WTC11 (cell line): Measurements from ENCODE around the gene LSR. TPM values are rescaled to one million over a fixed set of nuclear protein-coding genes. Genes with fewer than 3 reads are reported as not detected.

Experiments used
- ATAC-seq: fragments of 200-7000 bp; cut with Tn5 transposase; 2 replicates; pipeline ENCODE4 v1.10.0; 2021; ENCODE audit warnings: mild to moderate bottlenecking, moderate library complexity
- CTCF ChIA-PET: fragments of 300-600 bp; sonication (Branson Sonifier 250); formaldehyde crosslinking; loops from one replicate; lab custom pipeline; 2021; ENCODE audit warnings: antibody characterized with exemption; lab: Charles Lee
- POLR2A ChIA-PET: fragments of 350-600 bp; sonication (Branson Sonifier 250); formaldehyde crosslinking; loops from one replicate; lab custom pipeline; 2021; ENCODE audit warnings: antibody characterized with exemption; lab: Charles Lee
- DNase-seq: peaks from one replicate; pipeline ENCODE4 v3.0.0; 2021; ENCODE audit warnings: low spot score
- H3K27ac Mint-ChIP-seq: 2 replicates; pipeline ENCODE4 v1.8.0; 2021; ENCODE audit warnings: mixed read lengths
- H3K27me3 Mint-ChIP-seq: 2 replicates; pipeline ENCODE4 v1.8.0; 2021; ENCODE audit warnings: low read depth, mild to moderate bottlenecking, moderate library complexity, mixed read lengths
- H3K36me3 Mint-ChIP-seq: 2 replicates; pipeline ENCODE4 v1.8.0; 2021; ENCODE audit warnings: mixed read lengths
- H3K4me1 Mint-ChIP-seq: 2 replicates; pipeline ENCODE4 v1.8.0; 2022; ENCODE audit warnings: mixed read lengths
- H3K4me3 Mint-ChIP-seq: 2 replicates; pipeline ENCODE4 v1.8.0; 2021; ENCODE audit warnings: mild to moderate bottlenecking, moderate library complexity, mixed read lengths
- H3K9me3 Mint-ChIP-seq: 2 replicates; pipeline ENCODE4 v1.8.0; 2021; ENCODE audit warnings: mixed read lengths
- ATF1 ChIP-seq: sonication (generic); formaldehyde crosslinking; IDR thresholded peaks from 2 replicates; pipeline ENCODE4 v1.8.1; 2023; ENCODE audit warnings: mild to moderate bottlenecking, moderate library complexity, missing genetic modification reagents
- CBFB ChIP-seq: sonication (generic); formaldehyde crosslinking; IDR thresholded peaks from 2 replicates; pipeline ENCODE4 v1.8.1; 2022; ENCODE audit warnings: mild to moderate bottlenecking, low read depth, missing genetic modification reagents
- FOXJ3 ChIP-seq: sonication (generic); formaldehyde crosslinking; IDR thresholded peaks from 2 replicates; pipeline ENCODE4 v1.9.0; 2021; ENCODE audit warnings: missing genetic modification reagents, mild to moderate bottlenecking, borderline replicate concordance
- FOXK1 ChIP-seq: sonication (generic); formaldehyde crosslinking; IDR thresholded peaks from 2 replicates; pipeline ENCODE4 v1.8.0; 2022; ENCODE audit warnings: mild to moderate bottlenecking, moderate library complexity, missing genetic modification reagents
- GRHL2 ChIP-seq: fragments of 250-450 bp; sonication (Bioruptor Pico); IDR thresholded peaks from 2 replicates; pipeline ENCODE4 v1.8.0; 2022; ENCODE audit warnings: mild to moderate bottlenecking, moderate library complexity; ENCODE audit not compliant: insufficient replicate concordance, severe bottlenecking
- GTF2I ChIP-seq: fragments of 250-450 bp; sonication (Bioruptor Pico); conservative IDR thresholded peaks from 2 replicates; pipeline ENCODE4 v1.4.0; 2021; ENCODE audit warnings: mild to moderate bottlenecking
- KAT7 ChIP-seq: sonication (generic); formaldehyde crosslinking; IDR thresholded peaks from 2 replicates; pipeline ENCODE4 v1.8.1; 2023; ENCODE audit warnings: missing genetic modification reagents, mild to moderate bottlenecking, borderline replicate concordance
- NFATC4 ChIP-seq: fragments of 250-450 bp; sonication (Bioruptor Pico); IDR thresholded peaks from 2 replicates; pipeline ENCODE4 v1.9.0; 2021; ENCODE audit warnings: mild to moderate bottlenecking
- NR2C2 ChIP-seq: sonication (generic); formaldehyde crosslinking; IDR thresholded peaks from 2 replicates; pipeline ENCODE4 v1.8.0; 2022; ENCODE audit warnings: mild to moderate bottlenecking, missing genetic modification reagents
- SP1 ChIP-seq: sonication (generic); formaldehyde crosslinking; conservative IDR thresholded peaks from 2 replicates; pipeline ENCODE4 v1.8.1; 2022; ENCODE audit warnings: missing genetic modification reagents
- TCF7 ChIP-seq: sonication (generic); formaldehyde crosslinking; IDR thresholded peaks from 2 replicates; pipeline ENCODE4 v1.8.0; 2022; ENCODE audit warnings: mild to moderate bottlenecking, low read depth, missing genetic modification reagents, moderate library complexity
- ZNF138 ChIP-seq: sonication (generic); formaldehyde crosslinking; conservative IDR thresholded peaks from 2 replicates; pipeline ENCODE4 v1.8.1; 2022; ENCODE audit warnings: mild to moderate bottlenecking, moderate library complexity, missing genetic modification reagents
- ZNF219 ChIP-seq: sonication (generic); formaldehyde crosslinking; IDR thresholded peaks from 2 replicates; pipeline ENCODE4 v1.8.0; 2023; ENCODE audit warnings: missing genetic modification reagents, mild to moderate bottlenecking, borderline replicate concordance
- ZNF416 ChIP-seq: fragments of 250-450 bp; sonication (Bioruptor Pico); IDR thresholded peaks from 2 replicates; pipeline ENCODE4 v1.9.0; 2021; ENCODE audit warnings: mild to moderate bottlenecking, inconsistent platforms
- ZNF671 ChIP-seq: fragments of 250-450 bp; sonication (Bioruptor Pico); IDR thresholded peaks from 2 replicates; pipeline ENCODE4 v1.8.0; 2021; ENCODE audit warnings: mild to moderate bottlenecking
- total RNA-seq: library from RNA; stranded (reverse); gene quantifications from 3 replicates; pipeline ENCODE4 v1.2.3, GENCODE V29; 2021
- TF ChIP-seq, protein P1 (sequence below): sonication (generic); formaldehyde crosslinking; IDR thresholded peaks from 2 replicates; pipeline ENCODE4 v1.8.1; 2023; ENCODE audit warnings: mild to moderate bottlenecking, missing genetic modification reagents, borderline replicate concordance
- TF ChIP-seq, protein P2 (sequence below): sonication (generic); formaldehyde crosslinking; IDR thresholded peaks from 2 replicates; pipeline ENCODE4 v1.8.1; 2022; ENCODE audit warnings: mild to moderate bottlenecking, moderate library complexity, missing genetic modification reagents
- TF ChIP-seq, protein P3 (sequence below): fragments of 250-450 bp; sonication (Bioruptor Pico); IDR thresholded peaks from 2 replicates; pipeline ENCODE4 v1.9.0; 2021; ENCODE audit warnings: mild to moderate bottlenecking
- TF ChIP-seq, protein P4 (sequence below): fragments of 250-450 bp; sonication (Bioruptor Pico); IDR thresholded peaks from 2 replicates; pipeline ENCODE4 v2.1.2; 2022; ENCODE audit warnings: mild to moderate bottlenecking, moderate library complexity
- TF ChIP-seq, protein P5 (sequence below): fragments of 250-450 bp; sonication (Bioruptor Pico); IDR thresholded peaks from 2 replicates; pipeline ENCODE4 v1.9.0; 2021; ENCODE audit warnings: mild to moderate bottlenecking, borderline replicate concordance

Gene LSR
- total RNA-seq, 1 experiment from 2014 or later: 130 TPM

DNA sequence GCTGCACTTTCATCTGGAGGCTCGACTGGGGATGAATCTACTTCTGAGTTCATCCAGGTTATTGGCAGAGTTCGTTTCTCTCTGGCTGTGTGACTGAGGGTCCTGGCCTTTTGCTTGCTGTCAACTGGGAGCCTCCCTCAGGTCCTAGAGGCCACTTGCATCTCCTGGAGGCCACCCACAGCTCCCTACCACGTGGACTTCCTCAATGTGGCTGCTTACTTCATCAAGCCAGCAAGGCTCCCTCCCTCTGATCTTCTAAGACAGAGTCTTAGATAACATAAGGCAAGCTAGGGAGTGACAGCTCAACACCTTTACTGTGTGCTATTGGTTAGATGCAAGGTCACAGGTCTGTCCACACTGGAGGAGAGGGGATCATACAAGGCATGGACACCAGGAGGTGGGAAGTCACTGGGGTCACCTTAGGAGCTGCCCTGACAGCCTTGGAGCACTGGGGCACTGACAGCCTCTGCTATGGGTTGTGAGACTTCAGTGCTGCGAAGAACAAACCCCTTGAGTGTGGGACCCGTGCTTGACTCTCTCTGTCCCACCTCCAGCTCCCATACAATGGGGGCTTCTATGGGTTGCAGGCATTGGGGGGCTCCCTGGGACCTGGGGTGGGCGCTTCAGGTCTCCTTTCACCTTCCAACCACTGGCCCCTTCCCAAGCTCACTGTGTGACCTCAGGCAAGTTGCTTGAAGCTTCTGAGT lies 25.6 kb upstream of the LSR start:
- CTCF ChIA-PET: interaction anchor here (1.0 kb wide), 1 partner anchor 81 kb away, joined by 4 read pairs; no protein-coding TSS in a partner anchor
- H3K27ac Mint-ChIP-seq: no peak overlapping the region
- H3K4me3 Mint-ChIP-seq: no peak overlapping the region
- ATAC-seq: no peak
- H3K9me3 Mint-ChIP-seq: peaks cover 31% of the 10 kb centered on the region
- TF ChIP-seq, protein P1, sequence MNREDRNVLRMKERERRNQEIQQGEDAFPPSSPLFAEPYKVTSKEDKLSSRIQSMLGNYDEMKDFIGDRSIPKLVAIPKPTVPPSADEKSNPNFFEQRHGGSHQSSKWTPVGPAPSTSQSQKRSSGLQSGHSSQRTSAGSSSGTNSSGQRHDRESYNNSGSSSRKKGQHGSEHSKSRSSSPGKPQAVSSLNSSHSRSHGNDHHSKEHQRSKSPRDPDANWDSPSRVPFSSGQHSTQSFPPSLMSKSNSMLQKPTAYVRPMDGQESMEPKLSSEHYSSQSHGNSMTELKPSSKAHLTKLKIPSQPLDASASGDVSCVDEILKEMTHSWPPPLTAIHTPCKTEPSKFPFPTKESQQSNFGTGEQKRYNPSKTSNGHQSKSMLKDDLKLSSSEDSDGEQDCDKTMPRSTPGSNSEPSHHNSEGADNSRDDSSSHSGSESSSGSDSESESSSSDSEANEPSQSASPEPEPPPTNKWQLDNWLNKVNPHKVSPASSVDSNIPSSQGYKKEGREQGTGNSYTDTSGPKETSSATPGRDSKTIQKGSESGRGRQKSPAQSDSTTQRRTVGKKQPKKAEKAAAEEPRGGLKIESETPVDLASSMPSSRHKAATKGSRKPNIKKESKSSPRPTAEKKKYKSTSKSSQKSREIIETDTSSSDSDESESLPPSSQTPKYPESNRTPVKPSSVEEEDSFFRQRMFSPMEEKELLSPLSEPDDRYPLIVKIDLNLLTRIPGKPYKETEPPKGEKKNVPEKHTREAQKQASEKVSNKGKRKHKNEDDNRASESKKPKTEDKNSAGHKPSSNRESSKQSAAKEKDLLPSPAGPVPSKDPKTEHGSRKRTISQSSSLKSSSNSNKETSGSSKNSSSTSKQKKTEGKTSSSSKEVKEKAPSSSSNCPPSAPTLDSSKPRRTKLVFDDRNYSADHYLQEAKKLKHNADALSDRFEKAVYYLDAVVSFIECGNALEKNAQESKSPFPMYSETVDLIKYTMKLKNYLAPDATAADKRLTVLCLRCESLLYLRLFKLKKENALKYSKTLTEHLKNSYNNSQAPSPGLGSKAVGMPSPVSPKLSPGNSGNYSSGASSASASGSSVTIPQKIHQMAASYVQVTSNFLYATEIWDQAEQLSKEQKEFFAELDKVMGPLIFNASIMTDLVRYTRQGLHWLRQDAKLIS (CRISPR knock-in tag): no peak
- no peak for TF ChIP-seq NFATC4 (CRISPR knock-in tag)
- no peak for TF ChIP-seq FOXK1 (CRISPR knock-in tag)
- TF ChIP-seq, protein P2, sequence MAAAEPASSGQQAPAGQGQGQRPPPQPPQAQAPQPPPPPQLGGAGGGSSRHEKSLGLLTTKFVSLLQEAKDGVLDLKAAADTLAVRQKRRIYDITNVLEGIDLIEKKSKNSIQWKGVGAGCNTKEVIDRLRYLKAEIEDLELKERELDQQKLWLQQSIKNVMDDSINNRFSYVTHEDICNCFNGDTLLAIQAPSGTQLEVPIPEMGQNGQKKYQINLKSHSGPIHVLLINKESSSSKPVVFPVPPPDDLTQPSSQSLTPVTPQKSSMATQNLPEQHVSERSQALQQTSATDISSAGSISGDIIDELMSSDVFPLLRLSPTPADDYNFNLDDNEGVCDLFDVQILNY: no peak
- TF ChIP-seq ZNF138 (CRISPR knock-in tag): no peak
- no peak for TF ChIP-seq ZNF219 (CRISPR knock-in tag)
- TF ChIP-seq, protein P3, sequence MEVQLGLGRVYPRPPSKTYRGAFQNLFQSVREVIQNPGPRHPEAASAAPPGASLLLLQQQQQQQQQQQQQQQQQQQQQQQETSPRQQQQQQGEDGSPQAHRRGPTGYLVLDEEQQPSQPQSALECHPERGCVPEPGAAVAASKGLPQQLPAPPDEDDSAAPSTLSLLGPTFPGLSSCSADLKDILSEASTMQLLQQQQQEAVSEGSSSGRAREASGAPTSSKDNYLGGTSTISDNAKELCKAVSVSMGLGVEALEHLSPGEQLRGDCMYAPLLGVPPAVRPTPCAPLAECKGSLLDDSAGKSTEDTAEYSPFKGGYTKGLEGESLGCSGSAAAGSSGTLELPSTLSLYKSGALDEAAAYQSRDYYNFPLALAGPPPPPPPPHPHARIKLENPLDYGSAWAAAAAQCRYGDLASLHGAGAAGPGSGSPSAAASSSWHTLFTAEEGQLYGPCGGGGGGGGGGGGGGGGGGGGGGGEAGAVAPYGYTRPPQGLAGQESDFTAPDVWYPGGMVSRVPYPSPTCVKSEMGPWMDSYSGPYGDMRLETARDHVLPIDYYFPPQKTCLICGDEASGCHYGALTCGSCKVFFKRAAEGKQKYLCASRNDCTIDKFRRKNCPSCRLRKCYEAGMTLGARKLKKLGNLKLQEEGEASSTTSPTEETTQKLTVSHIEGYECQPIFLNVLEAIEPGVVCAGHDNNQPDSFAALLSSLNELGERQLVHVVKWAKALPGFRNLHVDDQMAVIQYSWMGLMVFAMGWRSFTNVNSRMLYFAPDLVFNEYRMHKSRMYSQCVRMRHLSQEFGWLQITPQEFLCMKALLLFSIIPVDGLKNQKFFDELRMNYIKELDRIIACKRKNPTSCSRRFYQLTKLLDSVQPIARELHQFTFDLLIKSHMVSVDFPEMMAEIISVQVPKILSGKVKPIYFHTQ: no peak
- no peak for TF ChIP-seq ATF1
- TF ChIP-seq TCF7: no peak
- TF ChIP-seq NR2C2 (CRISPR knock-in tag): no peak
- TF ChIP-seq, protein P4, sequence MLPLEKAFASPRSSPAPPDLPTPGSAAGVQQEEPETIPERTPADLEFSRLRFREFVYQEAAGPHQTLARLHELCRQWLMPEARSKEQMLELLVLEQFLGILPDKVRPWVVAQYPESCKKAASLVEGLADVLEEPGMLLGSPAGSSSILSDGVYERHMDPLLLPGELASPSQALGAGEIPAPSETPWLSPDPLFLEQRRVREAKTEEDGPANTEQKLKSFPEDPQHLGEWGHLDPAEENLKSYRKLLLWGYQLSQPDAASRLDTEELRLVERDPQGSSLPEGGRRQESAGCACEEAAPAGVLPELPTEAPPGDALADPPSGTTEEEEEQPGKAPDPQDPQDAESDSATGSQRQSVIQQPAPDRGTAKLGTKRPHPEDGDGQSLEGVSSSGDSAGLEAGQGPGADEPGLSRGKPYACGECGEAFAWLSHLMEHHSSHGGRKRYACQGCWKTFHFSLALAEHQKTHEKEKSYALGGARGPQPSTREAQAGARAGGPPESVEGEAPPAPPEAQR (CRISPR knock-in tag): no peak
- TF ChIP-seq ZNF671 (CRISPR knock-in tag): no peak
- no peak for TF ChIP-seq GRHL2 (CRISPR knock-in tag)
- no peak for TF ChIP-seq KAT7 (CRISPR knock-in tag)
- TF ChIP-seq FOXJ3: no peak
- DNase-seq: no peak
- H3K36me3 Mint-ChIP-seq: peaks cover 9% of the 10 kb centered on the region
- POLR2A ChIA-PET: no interaction called here
- H3K4me1 Mint-ChIP-seq: peaks cover 21% of the 10 kb centered on the region
- peaks cover 11% of the 10 kb centered on the region for H3K27me3 Mint-ChIP-seq

DNA sequence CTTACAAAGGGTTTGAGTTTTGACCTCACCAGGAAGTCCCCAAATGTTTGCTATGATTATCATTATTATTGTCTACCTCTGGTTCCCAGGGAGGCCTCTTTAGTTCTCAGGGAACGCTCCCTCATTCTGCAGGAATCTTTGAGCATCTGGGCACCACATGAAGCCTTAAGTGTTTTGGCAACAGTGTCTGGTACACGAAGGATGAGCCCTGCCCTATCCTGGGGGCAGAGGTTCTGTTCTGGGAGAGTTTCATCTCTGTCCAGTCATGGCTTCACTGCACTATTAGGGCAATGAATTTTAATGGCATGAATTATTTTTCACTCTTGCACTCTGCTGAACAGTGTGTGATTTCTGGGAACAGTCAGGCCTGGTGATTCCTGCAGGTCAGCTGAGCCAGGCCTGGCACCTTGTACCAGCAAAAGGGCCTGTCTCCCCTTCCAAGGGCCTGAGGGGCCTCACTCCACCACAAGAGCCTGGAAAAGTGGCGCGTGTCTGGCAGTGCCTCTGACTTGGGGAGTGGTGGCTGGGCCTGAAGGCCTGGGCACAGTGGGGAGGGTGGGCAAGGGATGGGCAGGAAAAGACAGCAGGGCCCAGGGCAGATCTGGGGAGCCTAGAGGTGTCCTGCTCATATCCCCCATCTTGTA lies 24.8 kb upstream of the LSR start:
- Mint-ChIP-seq H3K27ac (no peak overlapping the region), H3K27me3 (peaks cover 11% of the 10 kb centered on the region), H3K4me3 (no peak overlapping the region), H3K36me3 (peaks cover 6% of the 10 kb centered on the region), H3K9me3 (peaks cover 28% of the 10 kb centered on the region), H3K4me1 (peaks cover 21% of the 10 kb centered on the region)
- ChIA-PET CTCF (interaction anchor here (1.0 to 2.4 kb wide), 7 partner anchors 9 to 109 kb away, joined by 3 to 26 read pairs (median 10); partner anchors contain the start of genes FXYD7 and LGI4), POLR2A (no interaction called here)
- ATAC-seq (no peak), DNase-seq (no peak)
- TF ChIP-seq ZNF416: no peak
- TF ChIP-seq GTF2I (CRISPR knock-in tag): no peak
- TF ChIP-seq CBFB (CRISPR knock-in tag): no peak
- no peak for TF ChIP-seq SP1 (CRISPR knock-in tag)
- TF ChIP-seq, protein P5, sequence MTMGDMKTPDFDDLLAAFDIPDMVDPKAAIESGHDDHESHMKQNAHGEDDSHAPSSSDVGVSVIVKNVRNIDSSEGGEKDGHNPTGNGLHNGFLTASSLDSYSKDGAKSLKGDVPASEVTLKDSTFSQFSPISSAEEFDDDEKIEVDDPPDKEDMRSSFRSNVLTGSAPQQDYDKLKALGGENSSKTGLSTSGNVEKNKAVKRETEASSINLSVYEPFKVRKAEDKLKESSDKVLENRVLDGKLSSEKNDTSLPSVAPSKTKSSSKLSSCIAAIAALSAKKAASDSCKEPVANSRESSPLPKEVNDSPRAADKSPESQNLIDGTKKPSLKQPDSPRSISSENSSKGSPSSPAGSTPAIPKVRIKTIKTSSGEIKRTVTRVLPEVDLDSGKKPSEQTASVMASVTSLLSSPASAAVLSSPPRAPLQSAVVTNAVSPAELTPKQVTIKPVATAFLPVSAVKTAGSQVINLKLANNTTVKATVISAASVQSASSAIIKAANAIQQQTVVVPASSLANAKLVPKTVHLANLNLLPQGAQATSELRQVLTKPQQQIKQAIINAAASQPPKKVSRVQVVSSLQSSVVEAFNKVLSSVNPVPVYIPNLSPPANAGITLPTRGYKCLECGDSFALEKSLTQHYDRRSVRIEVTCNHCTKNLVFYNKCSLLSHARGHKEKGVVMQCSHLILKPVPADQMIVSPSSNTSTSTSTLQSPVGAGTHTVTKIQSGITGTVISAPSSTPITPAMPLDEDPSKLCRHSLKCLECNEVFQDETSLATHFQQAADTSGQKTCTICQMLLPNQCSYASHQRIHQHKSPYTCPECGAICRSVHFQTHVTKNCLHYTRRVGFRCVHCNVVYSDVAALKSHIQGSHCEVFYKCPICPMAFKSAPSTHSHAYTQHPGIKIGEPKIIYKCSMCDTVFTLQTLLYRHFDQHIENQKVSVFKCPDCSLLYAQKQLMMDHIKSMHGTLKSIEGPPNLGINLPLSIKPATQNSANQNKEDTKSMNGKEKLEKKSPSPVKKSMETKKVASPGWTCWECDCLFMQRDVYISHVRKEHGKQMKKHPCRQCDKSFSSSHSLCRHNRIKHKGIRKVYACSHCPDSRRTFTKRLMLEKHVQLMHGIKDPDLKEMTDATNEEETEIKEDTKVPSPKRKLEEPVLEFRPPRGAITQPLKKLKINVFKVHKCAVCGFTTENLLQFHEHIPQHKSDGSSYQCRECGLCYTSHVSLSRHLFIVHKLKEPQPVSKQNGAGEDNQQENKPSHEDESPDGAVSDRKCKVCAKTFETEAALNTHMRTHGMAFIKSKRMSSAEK: no peak
